Peyer's patch (tissue), 4 donors: ENCODE data around the gene SLC23A1.
A peak's percentile ranks its signal among the peaks of the same experiment; 100 is the strongest.

Experiments used
- CTCF ChIP-seq, 6 experiments: fragments of 450-650 bp in 4 of 6; fragments of 200-600 bp in 2 of 6; sonication (generic) in 1 of 6; IDR thresholded peaks; one replicate each; pipeline ENCODE4 v1.5.1; 2017 to 2019; ENCODE audit warnings: antibody characterized with exemption in 6 of 6, mild to moderate bottlenecking in 3 of 6, moderate library complexity in 1 of 6
- POLR2A ChIP-seq, 2 donors: fragments of 450-650 bp; IDR thresholded peaks; one replicate each; pipeline ENCODE4 v1.5.1; 2017; ENCODE audit warnings: antibody characterized with exemption in 2 of 2, mild to moderate bottlenecking in 2 of 2, moderate library complexity in 2 of 2

GRCh38 chr5:139419226-139420192 is 36.4 kb upstream of the SLC23A1 start:
- TF ChIP-seq CTCF (IDR thresholded peaks at IDR 0.05) (peak in 3 of 6 experiments; percentile 19 to 37 (median 32)), POLR2A (IDR thresholded peaks at IDR 0.05) (no peak)
